ENCODE data around the gene FRMD1. TPM values are rescaled to one million over a fixed set of nuclear protein-coding genes. Genes with fewer than 3 reads are reported as not detected.

Gene FRMD1
- total and polyA plus RNA-seq, 10 of the 15 experiments (the other 5 are each of a cell fraction or from before 2014, with no cell fraction given) = not detected

DNA sequence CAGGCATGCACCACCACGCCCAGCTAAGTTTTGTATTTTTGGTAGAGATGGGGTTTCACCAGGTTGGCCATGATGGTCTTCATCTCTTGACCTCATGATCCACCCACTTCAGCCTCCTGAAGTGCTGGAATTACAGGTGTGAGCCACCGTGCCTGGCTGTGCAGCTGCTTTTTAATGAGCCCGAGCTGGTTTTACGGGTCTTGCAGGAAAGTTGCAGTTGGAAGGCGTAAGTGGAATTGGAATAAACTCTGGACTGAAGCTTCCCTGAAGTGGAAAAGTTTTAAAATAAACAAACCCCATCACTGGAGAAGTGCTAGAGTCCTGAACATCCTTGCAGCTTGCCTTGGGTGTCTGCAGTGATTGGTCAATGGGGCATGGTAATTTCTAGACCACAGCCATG is 41.2 kb downstream of the FRMD1 start:
- no peak overlapping the region for H3K4me2 ChIP-seq (ENCODE audit: control insufficient read depth, insufficient read depth)
- in situ Hi-C loops (cut with MboI) (no loop called here), intact Hi-C loops (cut with micrococcal nuclease; ENCODE audit: unreplicated experiment) (no loop called here)
- H3K9ac ChIP-seq (ENCODE audit: control insufficient read depth, insufficient read depth, low read length) = no peak overlapping the region
- TF ChIP-seq NBN (IDR thresholded peaks at IDR 0.05) (no peak), CBFB (IDR thresholded peaks at IDR 0.05; ENCODE audit: low read depth) (no peak), ZNF274 (IDR thresholded peaks at IDR 0.05; ENCODE audit: insufficient read depth, insufficient read length) (no peak), GABPA (IDR thresholded peaks at IDR 0.05; ENCODE audit: low read depth) (no peak), STAT3 (IDR thresholded peaks at IDR 0.05; ENCODE audit: low read depth, low read length) (no peak)
- TF ChIP-seq, protein P1, sequence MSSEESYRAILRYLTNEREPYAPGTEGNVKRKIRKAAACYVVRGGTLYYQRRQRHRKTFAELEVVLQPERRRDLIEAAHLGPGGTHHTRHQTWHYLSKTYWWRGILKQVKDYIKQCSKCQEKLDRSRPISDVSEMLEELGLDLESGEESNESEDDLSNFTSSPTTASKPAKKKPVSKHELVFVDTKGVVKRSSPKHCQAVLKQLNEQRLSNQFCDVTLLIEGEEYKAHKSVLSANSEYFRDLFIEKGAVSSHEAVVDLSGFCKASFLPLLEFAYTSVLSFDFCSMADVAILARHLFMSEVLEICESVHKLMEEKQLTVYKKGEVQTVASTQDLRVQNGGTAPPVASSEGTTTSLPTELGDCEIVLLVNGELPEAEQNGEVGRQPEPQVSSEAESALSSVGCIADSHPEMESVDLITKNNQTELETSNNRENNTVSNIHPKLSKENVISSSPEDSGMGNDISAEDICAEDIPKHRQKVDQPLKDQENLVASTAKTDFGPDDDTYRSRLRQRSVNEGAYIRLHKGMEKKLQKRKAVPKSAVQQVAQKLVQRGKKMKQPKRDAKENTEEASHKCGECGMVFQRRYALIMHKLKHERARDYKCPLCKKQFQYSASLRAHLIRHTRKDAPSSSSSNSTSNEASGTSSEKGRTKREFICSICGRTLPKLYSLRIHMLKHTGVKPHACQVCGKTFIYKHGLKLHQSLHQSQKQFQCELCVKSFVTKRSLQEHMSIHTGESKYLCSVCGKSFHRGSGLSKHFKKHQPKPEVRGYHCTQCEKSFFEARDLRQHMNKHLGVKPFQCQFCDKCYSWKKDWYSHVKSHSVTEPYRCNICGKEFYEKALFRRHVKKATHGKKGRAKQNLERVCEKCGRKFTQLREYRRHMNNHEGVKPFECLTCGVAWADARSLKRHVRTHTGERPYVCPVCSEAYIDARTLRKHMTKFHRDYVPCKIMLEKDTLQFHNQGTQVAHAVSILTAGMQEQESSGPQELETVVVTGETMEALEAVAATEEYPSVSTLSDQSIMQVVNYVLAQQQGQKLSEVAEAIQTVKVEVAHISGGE (CRISPR knock-in tag; IDR thresholded peaks at IDR 0.05) = no peak
- TF ChIP-seq, protein P2, sequence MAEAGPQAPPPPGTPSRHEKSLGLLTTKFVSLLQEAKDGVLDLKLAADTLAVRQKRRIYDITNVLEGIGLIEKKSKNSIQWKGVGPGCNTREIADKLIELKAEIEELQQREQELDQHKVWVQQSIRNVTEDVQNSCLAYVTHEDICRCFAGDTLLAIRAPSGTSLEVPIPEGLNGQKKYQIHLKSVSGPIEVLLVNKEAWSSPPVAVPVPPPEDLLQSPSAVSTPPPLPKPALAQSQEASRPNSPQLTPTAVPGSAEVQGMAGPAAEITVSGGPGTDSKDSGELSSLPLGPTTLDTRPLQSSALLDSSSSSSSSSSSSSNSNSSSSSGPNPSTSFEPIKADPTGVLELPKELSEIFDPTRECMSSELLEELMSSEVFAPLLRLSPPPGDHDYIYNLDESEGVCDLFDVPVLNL (IDR thresholded peaks at IDR 0.05; ENCODE audit: low read depth, low read length) = no peak
- H3K4me1 ChIP-seq (ENCODE audit: control insufficient read depth, insufficient read depth, low read length) = no peaks in the 10 kb centered on the region
- RAD21 ChIA-PET (ENCODE audit: unreplicated experiment) = no interaction called here
- ATAC-seq = no peak
- no TSS peak for BruUV-seq (replicated peaks)
- H3K4me3 ChIP-seq = no peak overlapping the region
- no peak overlapping the region for H3K27ac ChIP-seq (ENCODE audit: control insufficient read depth, insufficient read depth)
- no peaks in the 10 kb centered on the region for H3K27me3 ChIP-seq (replicated peaks in 1 of 2; ENCODE audit: control insufficient read depth in 2 of 2, insufficient read depth in 2 of 2, low read length in 1 of 2)
- no peaks in the 10 kb centered on the region for H4K20me1 ChIP-seq (ENCODE audit: control insufficient read depth, insufficient read depth)
- H3K9me3 ChIP-seq (replicated peaks; ENCODE audit: control insufficient read depth, insufficient read depth, low read length) = no peaks in the 10 kb centered on the region; the same call in 2 of the 3 replicates
- SMC1A ChIA-PET (ENCODE audit: uncharacterized antibody, unreplicated experiment) = no interaction called here
- WGBS (ENCODE audit: insufficient coverage, insufficient replicate concordance, low lambda C conversion rate, missing lambda C conversion rate) = 13% methylated on average over 5 of the region's 5 CpGs
- no peak overlapping the region for H2AFZ ChIP-seq (ENCODE audit: control insufficient read depth, low read depth, low read length)
- H3K36me3 ChIP-seq (ENCODE audit: control insufficient read depth in 2 of 2, insufficient read depth in 2 of 2, low read length in 1 of 2) = no peaks in the 10 kb centered on the region
- no peak for FAIRE-seq
- CTCF ChIA-PET = interaction anchor here (0.7 kb wide), 1 partner anchor 122 kb away, joined by 3 read pairs; no protein-coding TSS in a partner anchor
- POLR2A ChIA-PET = no interaction called here
- no peaks in the 10 kb centered on the region for H3K79me2 ChIP-seq (ENCODE audit: control insufficient read depth, insufficient read depth, low read length)
- DNase-seq (ENCODE audit: low read depth, low spot score) = no peak
